ENCODE measurements around the gene MRC1. TPM values are rescaled to one million over a fixed set of nuclear protein-coding genes. Genes with fewer than 3 reads are reported as not detected.
A peak's percentile ranks its signal among the peaks of the same experiment; 100 is the strongest.

Gene MRC1
- total and polyA plus RNA-seq, 2 of the 8 experiments (the other 6 are each of a cell fraction or from before 2014, with no cell fraction given) = 0.03 to 0.06 TPM

GRCh38 chr10:17873946-17874345, 64.8 kb downstream of the MRC1 start:
- Histone ChIP-seq H3K23ac (ENCODE audit: insufficient read length) (no peak overlapping the region), H3K4me2 (ENCODE audit: insufficient read depth in 1 of 2, low read depth in 2 of 2, low read length in 2 of 2) (no peak overlapping the region), H2BK5ac (ENCODE audit: low read depth, low read length) (no peak overlapping the region), H4K91ac (replicated peaks; ENCODE audit: insufficient read length, low read length) (no peak overlapping the region), H3K9me3 (ENCODE audit: insufficient read depth in 2 of 2, low read depth in 1 of 2, low read length in 1 of 2) (no peaks in the 10 kb centered on the region), H3K79me1 (ENCODE audit: low read depth, low read length) (no peaks in the 10 kb centered on the region), H3K4me3 (ENCODE audit: extremely low read depth in 1 of 4, insufficient read depth in 2 of 4, low read depth in 3 of 4, low read length in 4 of 4) (no peak overlapping the region), H2BK15ac (ENCODE audit: low read length) (no peak overlapping the region), H3K9ac (replicated peaks in 1 of 4; ENCODE audit: extremely low read depth in 1 of 4, low read depth in 3 of 4, low read length in 3 of 4) (no peak overlapping the region), H3K14ac (ENCODE audit: insufficient read length) (no peak overlapping the region), H4K20me1 (replicated peaks in 1 of 2; ENCODE audit: control insufficient read depth in 1 of 2, insufficient read depth in 2 of 2, low read length in 2 of 2) (no peaks in the 10 kb centered on the region), H3K27me3 (replicated peaks in 1 of 4; ENCODE audit: control insufficient read depth in 3 of 4, extremely low read depth in 1 of 4, insufficient read depth in 3 of 4, low read length in 3 of 4) (no peaks in the 10 kb centered on the region), H2BK120ac (replicated peaks; ENCODE audit: low read depth, low read length) (no peak overlapping the region), H4K5ac (ENCODE audit: insufficient read length, low read depth, low read length) (no peak overlapping the region), H3K27ac (ENCODE audit: low read depth, low read length) (no peak overlapping the region), H2BK12ac (ENCODE audit: low read depth, low read length) (no peak overlapping the region), H3K36me3 (ENCODE audit: control insufficient read depth in 2 of 4, insufficient read depth in 4 of 4, low read length in 3 of 4) (no peaks in the 10 kb centered on the region), H3K23me2 (ENCODE audit: low read depth, low read length) (no peaks in the 10 kb centered on the region), H3K56ac (replicated peaks; ENCODE audit: insufficient read length, low read depth, low read length) (no peak overlapping the region), H4K8ac (ENCODE audit: extremely low read depth, insufficient read depth, low read length) (no peak overlapping the region), H2AFZ (ENCODE audit: low read length) (0 out of 2 replicates have a peak overlapping the region, but pooled peaks have one; percentile 38), H3K18ac (ENCODE audit: extremely low read depth, low read length) (no peak overlapping the region), H3K4ac (replicated peaks; ENCODE audit: insufficient read length, low read depth, low read length) (no peak overlapping the region), H3K4me1 (replicated peaks in 1 of 4; ENCODE audit: control insufficient read depth in 3 of 4, insufficient read depth in 4 of 4, low read length in 3 of 4) (peaks cover 0 to 5% (median 0%) of the 10 kb centered on the region in 4 experiments; a peak in 1 of 7 replicates), H2AK5ac (ENCODE audit: low read depth, low read length) (no peak overlapping the region), H3K79me2 (ENCODE audit: control insufficient read depth in 1 of 2, insufficient read depth in 2 of 2, low read length in 2 of 2) (no peaks in the 10 kb centered on the region), H2BK20ac (ENCODE audit: low read length) (no peak overlapping the region)
- no peak for TF ChIP-seq RXRA (IDR thresholded peaks at IDR 0.05; ENCODE audit: insufficient read depth, low read depth, low read length)
- no peak for TF ChIP-seq BCL11A (IDR thresholded peaks at IDR 0.05; ENCODE audit: low read depth in 2 of 2, low read length in 2 of 2)
- no peak for TF ChIP-seq KDM5A (IDR thresholded peaks at IDR 0.05; ENCODE audit: low read length)
- no peak for TF ChIP-seq GTF2F1 (IDR thresholded peaks at IDR 0.05; ENCODE audit: borderline replicate concordance, low read depth, low read length)
- TF ChIP-seq, protein P1, sequence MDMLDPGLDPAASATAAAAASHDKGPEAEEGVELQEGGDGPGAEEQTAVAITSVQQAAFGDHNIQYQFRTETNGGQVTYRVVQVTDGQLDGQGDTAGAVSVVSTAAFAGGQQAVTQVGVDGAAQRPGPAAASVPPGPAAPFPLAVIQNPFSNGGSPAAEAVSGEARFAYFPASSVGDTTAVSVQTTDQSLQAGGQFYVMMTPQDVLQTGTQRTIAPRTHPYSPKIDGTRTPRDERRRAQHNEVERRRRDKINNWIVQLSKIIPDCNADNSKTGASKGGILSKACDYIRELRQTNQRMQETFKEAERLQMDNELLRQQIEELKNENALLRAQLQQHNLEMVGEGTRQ (IDR thresholded peaks at IDR 0.05; ENCODE audit: low read length) = no peak
- TF ChIP-seq SP4 (IDR thresholded peaks at IDR 0.05; ENCODE audit: low read length) = no peak
- TF ChIP-seq CHD1 (IDR thresholded peaks at IDR 0.05; ENCODE audit: low read depth, low read length) = no peak
- TF ChIP-seq GABPA (IDR thresholded peaks at IDR 0.05; ENCODE audit: borderline replicate concordance, insufficient read depth, low read length) = no peak
- CTCF ChIA-PET (ENCODE audit: partially characterized antibody) = interaction anchor here (0.6 to 2.8 kb wide), 15 partner anchors 12 to 364 kb away, joined by 3 to 18 read pairs (median 4); no protein-coding TSS in a partner anchor
- no peak for DNase-seq (ENCODE audit: low read depth in 1 of 2, low spot score in 2 of 2)
- WGBS, 2 experiments (ENCODE audit: extremely low coverage in 1 of 2, insufficient coverage in 1 of 2, insufficient read length in 1 of 2, insufficient replicate concordance in 2 of 2, low coverage in 1 of 2, low lambda C conversion rate in 2 of 2, missing lambda C conversion rate in 1 of 2) = 91% methylated on average over 2 of the region's 2 CpGs; no CpG with 5 or more reads in 1 of the 2 experiments
- POLR2A ChIA-PET (ENCODE audit: partially characterized antibody) = no interaction called here
- no peak for FAIRE-seq
